Muscle layer of colon (tissue), 2 donors: ENCODE results near the gene NUP37.
A peak's percentile ranks its signal among the peaks of the same experiment; 100 is the strongest.
"Not testable (repeated sequence)": the region's sequence is repeated elsewhere in the genome, so short reads cannot be mapped to it uniquely, and the experiment has no call there.

Experiments
- H3K27ac ChIP-seq: one replicate; pipeline ENCODE4 v1.7.0; 2013; ENCODE audit warnings: low read depth, mild to moderate bottlenecking, low read length, moderate library complexity
- H3K27me3 ChIP-seq, 2 donors: one replicate each; pipeline ENCODE4 v1.7.0; 2013; ENCODE audit warnings: low read length in 2 of 2, mild to moderate bottlenecking in 2 of 2; ENCODE audit not compliant: insufficient read depth in 2 of 2, control insufficient read depth in 1 of 2
- H3K36me3 ChIP-seq: one replicate; pipeline ENCODE4 v1.7.0; 2013; ENCODE audit warnings: mild to moderate bottlenecking, low read length; ENCODE audit not compliant: insufficient read depth
- H3K4me1 ChIP-seq: one replicate; pipeline ENCODE4 v1.7.0; 2013; ENCODE audit warnings: mild to moderate bottlenecking, low read length; ENCODE audit not compliant: insufficient read depth
- H3K4me3 ChIP-seq, 2 donors: one replicate each; pipeline ENCODE4 v1.7.0; 2013; ENCODE audit warnings: low read length in 2 of 2, low read depth in 1 of 2, mild to moderate bottlenecking in 1 of 2, moderate library complexity in 1 of 2
- H3K9ac ChIP-seq: one replicate; pipeline ENCODE4 v1.7.0; 2013; ENCODE audit warnings: low read length
- H3K9me3 ChIP-seq: one replicate; pipeline ENCODE4 v1.7.0; 2013; ENCODE audit warnings: mild to moderate bottlenecking, low read length
- donor health status: abdominal sarcoma.
- donor health status: Adenocarcinoma of cecum.

NUP37 gene

DNA sequence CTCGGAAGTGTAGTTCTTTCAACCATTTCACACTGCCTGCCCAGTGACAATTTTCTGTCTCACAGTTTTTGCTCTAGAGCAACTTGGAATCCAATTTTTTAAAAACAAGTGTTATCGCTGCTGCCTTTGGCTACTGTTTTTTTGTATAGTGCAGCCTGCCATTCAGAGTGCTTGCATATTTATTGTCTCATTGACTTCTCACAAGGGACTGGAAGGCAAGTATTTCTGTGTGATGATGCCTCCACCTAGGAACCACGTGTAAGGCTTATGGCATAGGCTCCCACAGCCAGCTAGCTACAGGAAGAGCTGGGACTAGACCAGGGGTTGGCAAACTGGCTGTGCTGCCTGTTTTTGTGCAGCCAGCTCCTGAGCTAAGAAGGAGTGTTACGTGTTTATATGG is 972 bp upstream of the NUP37 start:
- peak overlapping the region in 1 of 2 donors; percentile 98 for H3K4me3 ChIP-seq
- peaks cover 3% of the 10 kb centered on the region for H3K36me3 ChIP-seq
- H3K9me3 ChIP-seq, result no peaks in the 10 kb centered on the region
- H3K4me1 ChIP-seq, result peaks cover 18% of the 10 kb centered on the region
- H3K9ac ChIP-seq, result no peak overlapping the region
- H3K27me3 ChIP-seq, result no peaks in the 10 kb centered on the region
- H3K27ac ChIP-seq, result no peak overlapping the region

DNA sequence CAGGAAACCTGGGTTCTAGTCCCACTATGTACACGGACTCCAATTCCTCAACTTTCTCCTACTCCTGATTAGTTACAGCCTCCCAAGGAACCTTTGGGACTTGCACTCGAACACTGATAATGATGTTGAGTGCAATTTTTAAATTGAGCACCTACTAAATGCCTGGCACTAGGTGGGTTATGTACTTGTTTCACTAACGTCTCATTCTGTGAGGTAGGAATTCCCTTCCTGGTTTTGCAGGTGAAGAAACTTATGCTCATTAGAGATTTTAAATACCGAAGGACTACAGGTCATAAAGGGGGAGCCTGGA is 605 bp upstream of the NUP37 start:
- H3K9ac ChIP-seq, result no peak overlapping the region
- H3K9me3 ChIP-seq, result no peaks in the 10 kb centered on the region
- H3K36me3 ChIP-seq, result peaks cover 3% of the 10 kb centered on the region
- no peak overlapping the region for H3K27ac ChIP-seq
- H3K4me1 ChIP-seq, result peaks cover 18% of the 10 kb centered on the region
- H3K4me3 ChIP-seq, result peak overlapping the region; percentile 72 to 98
- no peaks in the 10 kb centered on the region for H3K27me3 ChIP-seq

DNA sequence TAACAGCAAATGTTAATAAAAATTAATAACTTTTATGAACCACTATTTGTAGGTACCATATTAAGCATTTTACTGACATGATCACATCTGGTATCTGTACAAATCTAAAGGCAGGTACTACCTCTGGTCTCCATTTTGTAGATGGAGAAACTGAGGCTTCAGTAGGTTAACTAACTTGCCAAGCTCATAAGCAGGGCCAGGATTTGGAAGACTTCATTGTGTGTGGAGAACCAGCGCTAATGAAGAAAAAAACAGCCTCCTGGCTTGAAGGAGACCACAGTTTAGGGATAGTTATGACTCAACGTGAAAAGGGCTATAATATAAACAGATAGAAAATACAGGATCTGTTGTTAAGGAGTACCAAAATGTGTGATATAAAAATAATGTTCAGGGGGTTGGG is 1.0 kb downstream of the NUP37 start:
- H3K9me3 ChIP-seq, result no peaks in the 10 kb centered on the region
- H3K36me3 ChIP-seq, result peaks cover 6% of the 10 kb centered on the region
- H3K4me3 ChIP-seq, result peak overlapping the region in 1 of 2 donors; percentile 98
- peaks cover 18% of the 10 kb centered on the region for H3K4me1 ChIP-seq
- H3K9ac ChIP-seq, result no peak overlapping the region
- no peaks in the 10 kb centered on the region for H3K27me3 ChIP-seq
- H3K27ac ChIP-seq, result no peak overlapping the region

DNA sequence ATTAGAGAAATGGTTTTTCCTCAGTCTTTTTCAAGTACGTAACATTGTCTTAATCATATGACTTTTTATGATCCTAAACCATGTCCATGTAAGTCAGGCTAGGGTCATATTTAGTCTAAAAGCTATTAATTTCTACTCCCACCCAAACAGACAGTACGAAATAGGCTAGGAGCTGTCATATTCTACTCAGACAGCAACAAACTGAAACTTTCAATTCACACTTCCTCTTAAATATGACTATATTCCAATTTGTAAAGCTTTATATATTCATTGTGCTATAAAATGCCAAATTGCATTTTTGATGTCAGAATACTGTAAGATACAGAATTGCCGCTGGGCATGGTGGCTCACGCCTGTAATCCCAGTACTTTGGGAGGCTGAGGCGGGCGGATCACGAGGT is 3.5 kb downstream of the NUP37 start:
- Histone ChIP-seq H3K9ac (no peak overlapping the region), H3K27me3 (no peaks in the 10 kb centered on the region), H3K27ac (no peak overlapping the region), H3K9me3 (no peaks in the 10 kb centered on the region), H3K4me3 (no peak overlapping the region), H3K36me3 (peaks cover 7% of the 10 kb centered on the region), H3K4me1 (peaks cover 18% of the 10 kb centered on the region)

DNA sequence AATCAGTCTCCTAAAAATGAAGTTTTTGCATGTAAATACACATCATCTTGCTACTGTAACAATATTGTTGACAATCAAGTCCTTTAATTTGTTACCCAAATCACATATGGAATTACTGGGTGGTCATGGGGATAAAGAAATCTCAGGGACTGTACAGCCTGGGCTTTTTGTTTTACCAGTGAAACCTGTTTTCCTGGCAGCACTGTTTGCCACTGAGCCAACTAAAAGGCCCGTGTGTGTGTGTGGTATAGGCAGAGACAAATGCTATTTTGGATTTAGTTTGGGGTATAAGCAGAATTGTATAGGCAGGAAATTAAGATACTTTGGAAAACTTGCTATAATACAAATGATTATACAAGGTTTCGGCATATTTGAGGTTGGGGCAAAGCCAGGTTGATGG is 5.7 kb downstream of the NUP37 start:
- H3K4me1 ChIP-seq, result peaks cover 9% of the 10 kb centered on the region
- no peak overlapping the region for H3K27ac ChIP-seq
- H3K36me3 ChIP-seq, result peaks cover 15% of the 10 kb centered on the region
- H3K9me3 ChIP-seq, result no peaks in the 10 kb centered on the region
- H3K27me3 ChIP-seq, result no peaks in the 10 kb centered on the region
- no peak overlapping the region for H3K4me3 ChIP-seq
- H3K9ac ChIP-seq, result no peak overlapping the region

DNA sequence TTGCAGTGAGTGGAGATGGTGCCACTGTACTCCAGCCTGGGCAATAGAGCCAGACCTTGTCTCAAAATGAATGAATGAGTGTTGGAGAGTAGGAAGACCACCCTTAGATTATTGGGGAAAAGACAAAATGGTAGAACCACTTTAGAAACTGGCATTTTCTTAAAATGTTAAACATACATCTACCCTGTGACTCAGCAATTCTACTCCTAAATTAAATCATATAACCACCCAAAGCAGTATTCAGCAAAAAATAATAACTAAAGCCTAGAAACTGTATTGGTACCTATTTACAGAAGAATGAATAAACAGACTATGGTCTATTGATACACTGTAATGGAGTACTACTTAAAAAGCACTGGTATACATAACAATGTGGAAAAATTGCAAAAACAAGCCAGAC is 9.1 kb downstream of the NUP37 start:
- no peak overlapping the region for H3K4me3 ChIP-seq
- H3K36me3 ChIP-seq, result peaks cover 15% of the 10 kb centered on the region
- no peaks in the 10 kb centered on the region for H3K9me3 ChIP-seq
- H3K9ac ChIP-seq, result no peak overlapping the region
- H3K4me1 ChIP-seq, result no peaks in the 10 kb centered on the region
- no peaks in the 10 kb centered on the region for H3K27me3 ChIP-seq
- H3K27ac ChIP-seq, result no peak overlapping the region

DNA sequence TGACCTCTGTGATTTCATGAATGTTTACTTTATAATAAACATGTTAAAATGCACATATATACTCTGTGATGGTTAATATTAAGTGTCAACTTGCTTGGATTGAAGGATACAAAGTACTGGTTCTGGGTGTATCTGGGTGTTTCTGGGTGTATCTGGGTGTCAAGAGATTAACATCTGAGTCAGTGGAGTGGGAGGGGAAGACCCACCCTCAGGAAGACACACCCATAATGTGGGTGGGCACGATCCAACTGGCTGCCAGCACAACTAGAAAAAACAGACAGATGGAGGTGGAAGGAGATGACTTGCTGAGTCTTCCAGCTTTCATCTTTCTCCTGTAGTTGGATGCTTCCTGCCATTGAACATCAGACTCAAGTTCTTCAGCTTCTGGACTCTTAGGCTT is 11.9 kb downstream of the NUP37 start:
- no peaks in the 10 kb centered on the region for H3K9me3 ChIP-seq
- H3K4me3 ChIP-seq, result no peak overlapping the region
- H3K9ac ChIP-seq, result no peak overlapping the region
- no peaks in the 10 kb centered on the region for H3K4me1 ChIP-seq
- peaks cover 13% of the 10 kb centered on the region for H3K36me3 ChIP-seq
- H3K27ac ChIP-seq, result no peak overlapping the region
- no peaks in the 10 kb centered on the region for H3K27me3 ChIP-seq

DNA sequence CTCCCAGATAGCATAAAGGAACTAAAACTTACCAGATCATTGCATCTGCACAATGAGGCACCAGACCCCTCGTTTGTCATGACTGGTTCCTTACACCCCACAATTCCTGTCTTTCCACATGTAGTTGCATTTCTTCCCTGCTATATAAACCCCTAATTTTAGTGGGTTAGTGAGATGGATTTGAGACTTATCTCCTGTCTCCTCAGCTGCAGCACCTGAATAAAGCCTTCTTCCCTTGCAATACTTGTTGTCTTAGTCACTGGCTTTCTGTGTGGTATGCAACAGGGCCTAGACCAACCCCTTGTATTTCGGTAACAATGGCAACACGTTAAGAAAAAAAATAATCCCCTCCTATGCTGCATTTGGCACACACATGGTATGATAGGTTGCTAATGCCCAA is 13.0 kb downstream of the NUP37 start:
- Histone ChIP-seq H3K27me3 (no peaks in the 10 kb centered on the region), H3K27ac (no peak overlapping the region), H3K36me3 (peaks cover 13% of the 10 kb centered on the region), H3K4me1 (no peaks in the 10 kb centered on the region), H3K4me3 (no peak overlapping the region), H3K9me3 (no peaks in the 10 kb centered on the region), H3K9ac (no peak overlapping the region)

DNA sequence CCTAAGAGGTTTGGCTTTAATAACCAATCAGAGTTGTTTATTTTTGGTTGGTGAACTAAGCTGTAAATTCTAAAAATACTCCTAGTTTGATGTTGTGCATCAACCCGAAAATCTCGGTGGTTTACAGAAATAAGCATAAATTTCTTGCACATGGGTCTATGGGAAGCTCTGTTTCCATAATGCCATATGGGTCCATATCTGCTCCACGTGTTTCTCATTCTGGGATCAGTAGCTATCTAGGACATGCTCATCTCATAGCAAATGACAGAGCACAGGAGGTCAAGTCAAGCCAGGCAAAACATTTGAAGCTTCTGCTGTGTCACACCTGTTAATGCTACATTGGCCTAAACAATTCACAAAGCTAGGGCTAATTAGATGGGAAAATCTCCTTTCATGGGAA is 23.1 kb downstream of the NUP37 start:
- no peaks in the 10 kb centered on the region for H3K9me3 ChIP-seq
- no peaks in the 10 kb centered on the region for H3K4me1 ChIP-seq
- peaks cover 13% of the 10 kb centered on the region for H3K36me3 ChIP-seq
- no peak overlapping the region for H3K9ac ChIP-seq
- no peak overlapping the region for H3K4me3 ChIP-seq
- no peak overlapping the region for H3K27ac ChIP-seq
- H3K27me3 ChIP-seq, result no peaks in the 10 kb centered on the region

DNA sequence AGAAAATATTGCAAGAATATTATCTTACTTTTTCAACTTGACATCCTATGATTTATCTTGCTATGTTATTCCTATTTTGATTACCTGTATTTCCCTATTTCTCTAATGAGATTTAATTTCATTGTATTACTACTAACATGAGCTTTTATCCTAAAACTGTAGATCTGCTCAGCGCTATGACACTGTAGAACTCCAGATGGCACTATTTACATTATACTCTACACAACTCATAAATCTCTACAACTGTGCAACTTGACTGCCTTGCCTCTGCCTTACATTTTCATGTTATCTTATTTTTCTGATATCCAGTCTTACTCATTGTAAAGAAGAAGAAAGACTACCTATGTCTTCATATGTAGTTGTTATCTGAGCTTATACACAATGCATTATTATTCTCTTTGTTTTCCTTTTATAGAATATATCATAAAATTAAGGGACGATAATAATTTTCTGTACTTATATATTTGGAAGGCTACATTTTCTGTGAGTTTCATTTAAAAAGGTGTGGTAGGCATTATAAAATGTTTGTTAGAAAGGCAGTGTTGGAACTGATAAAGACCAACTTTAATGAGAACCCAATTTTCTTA is 24.1 kb downstream of the NUP37 start:
- Histone ChIP-seq H3K27me3 (no peaks in the 10 kb centered on the region), H3K9me3 (no peaks in the 10 kb centered on the region), H3K4me3 (no peak overlapping the region), H3K36me3 (peaks cover 13% of the 10 kb centered on the region), H3K27ac (no peak overlapping the region), H3K4me1 (no peaks in the 10 kb centered on the region), H3K9ac (no peak overlapping the region)

DNA sequence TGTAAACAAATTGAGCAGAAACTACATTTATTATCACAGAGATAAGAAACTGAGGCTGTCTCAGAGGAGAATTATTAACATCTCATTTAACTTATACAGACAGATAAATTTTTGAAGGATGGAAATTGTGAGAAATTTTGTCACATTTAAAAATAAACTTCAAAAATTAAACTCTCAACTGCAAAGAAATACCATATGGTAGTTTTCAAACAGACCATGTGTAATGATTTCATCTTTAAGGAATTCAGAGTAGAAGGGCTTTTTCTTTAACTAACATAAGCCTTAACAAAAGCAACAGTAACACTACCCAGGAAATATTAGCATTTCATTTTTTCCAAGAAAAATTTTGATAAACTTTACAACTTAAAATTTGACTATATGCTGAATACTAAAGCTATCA is 26.6 kb downstream of the NUP37 start:
- no peak overlapping the region for H3K4me3 ChIP-seq
- no peaks in the 10 kb centered on the region for H3K36me3 ChIP-seq
- no peak overlapping the region for H3K9ac ChIP-seq
- no peak overlapping the region for H3K27ac ChIP-seq
- H3K4me1 ChIP-seq, result no peaks in the 10 kb centered on the region
- no peaks in the 10 kb centered on the region for H3K27me3 ChIP-seq
- no peaks in the 10 kb centered on the region for H3K9me3 ChIP-seq

DNA sequence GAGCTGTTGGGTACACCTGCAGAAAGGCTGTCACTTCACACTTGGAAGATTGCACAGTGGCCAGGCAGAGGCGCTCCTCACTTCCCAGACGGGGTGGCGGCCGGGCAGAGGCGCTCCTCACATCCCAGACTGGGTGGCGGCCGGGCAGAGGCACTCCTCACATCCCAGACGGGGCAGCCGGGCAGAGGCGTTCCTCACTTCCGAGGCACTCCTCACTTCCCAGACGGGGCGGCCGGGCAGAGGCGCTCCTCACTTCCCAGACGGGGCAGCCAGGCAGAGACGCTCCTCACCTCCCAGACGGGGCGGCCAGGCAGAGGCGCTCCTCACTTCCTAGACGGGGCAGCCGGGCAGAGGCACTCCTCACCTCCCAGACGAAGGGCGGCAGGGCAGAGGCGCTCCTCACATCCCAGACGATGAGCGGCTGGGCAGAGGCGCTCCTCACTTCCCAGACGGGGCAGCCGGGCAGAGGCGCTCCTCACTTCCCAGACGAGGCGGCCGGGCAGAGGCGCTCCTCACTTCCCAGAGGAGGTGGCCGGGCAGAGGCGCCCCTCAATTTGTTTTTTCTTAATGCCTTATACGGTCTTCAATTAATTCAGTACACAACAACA is 30.6 kb downstream of the NUP37 start:
- not testable (repeated sequence) for H3K27me3 ChIP-seq, H3K27ac ChIP-seq, H3K36me3 ChIP-seq, H3K4me3 ChIP-seq, H3K9me3 ChIP-seq, H3K4me1 ChIP-seq, H3K9ac ChIP-seq
